Neural cell (in vitro differentiated cells): ENCODE results near the gene TXNL1. TPM values are rescaled to one million over a fixed set of nuclear protein-coding genes. Genes with fewer than 3 reads are reported as not detected.

Experiments
- H2AFZ ChIP-seq: fragments of 200-600, 300-800 bp; sonication (generic), shearing (Covaris generic); 2 replicates; pipeline ENCODE4 v1.6.0; 2014; ENCODE audit warnings: low read depth, mild to moderate bottlenecking, antibody characterized with exemption, low read length, moderate library complexity
- H3F3A ChIP-seq: fragments of 200-600 bp; shearing (Covaris generic); 2 replicates; pipeline ENCODE4 v1.6.1; 2016; ENCODE audit warnings: mild to moderate bottlenecking, moderate library complexity, mixed read lengths, antibody characterized with exemption, low read length; ENCODE audit not compliant: insufficient read depth, poor library complexity, severe bottlenecking
- H3K27ac ChIP-seq: fragments of 200-600, 300-800 bp; sonication (generic), shearing (Covaris generic); 2 replicates; pipeline ENCODE4 v1.5.1; 2014; ENCODE audit warnings: mild to moderate bottlenecking, low read length, moderate library complexity
- H3K27me3 ChIP-seq: fragments of 300-800, 200-600 bp; sonication (generic), shearing (Covaris generic); 2 replicates; pipeline ENCODE4 v1.6.0; 2014; ENCODE audit warnings: mild to moderate bottlenecking, low read depth, low read length, moderate library complexity; ENCODE audit not compliant: insufficient read depth
- H3K36me3 ChIP-seq: fragments of 300-800, 200-600 bp; sonication (generic), shearing (Covaris generic); 2 replicates; pipeline ENCODE4 v1.5.1; 2014; ENCODE audit warnings: mild to moderate bottlenecking, antibody characterized with exemption, low read length, moderate library complexity; ENCODE audit not compliant: insufficient read depth
- H3K4me2 ChIP-seq: fragments of 300-800, 200-600 bp; sonication (generic), shearing (Covaris generic); 2 replicates; pipeline ENCODE4 v1.6.0; 2014; ENCODE audit warnings: mild to moderate bottlenecking, low read length
- H3K4me3 ChIP-seq: fragments of 300-800, 200-600 bp; sonication (generic), shearing (Covaris generic); 2 replicates; pipeline ENCODE4 v1.5.1; 2014; ENCODE audit warnings: mild to moderate bottlenecking, low read length, moderate library complexity
- H3K79me2 ChIP-seq: fragments of 200-600 bp; shearing (Covaris generic); replicated peaks from 2 replicates; pipeline ENCODE4 v1.6.0; 2014; ENCODE audit warnings: mild to moderate bottlenecking, low read length, moderate library complexity; ENCODE audit not compliant: insufficient read depth
- H3K9ac ChIP-seq: fragments of 300-800, 200-600 bp; sonication (generic), shearing (Covaris generic); 2 replicates; pipeline ENCODE4 v1.6.1; 2016; ENCODE audit warnings: mild to moderate bottlenecking, low read length, mixed read lengths
- H3K9me2 ChIP-seq: fragments of 200-600 bp; shearing (Covaris generic); 2 replicates; pipeline ENCODE4 v1.6.1; 2016; ENCODE audit warnings: mild to moderate bottlenecking, low read length, mixed read lengths; ENCODE audit not compliant: insufficient read depth
- H3K9me3 ChIP-seq: fragments of 200-600, 300-800 bp; sonication (generic), shearing (Covaris generic); 2 replicates; pipeline ENCODE4 v1.6.1; 2016; ENCODE audit warnings: mild to moderate bottlenecking, mixed run types, low read length, moderate library complexity, mixed read lengths
- H4K20me1 ChIP-seq: fragments of 200-600 bp; shearing (Covaris generic); 2 replicates; pipeline ENCODE4 v1.6.1; 2016; ENCODE audit warnings: mild to moderate bottlenecking, mixed run types; ENCODE audit not compliant: insufficient read depth
- CTCF ChIP-seq: fragments of 450-650 bp; IDR thresholded peaks from 2 replicates; pipeline ENCODE4 v1.5.1; 2014; ENCODE audit warnings: antibody characterized with exemption, mild to moderate bottlenecking, moderate library complexity; ENCODE audit not compliant: poor library complexity, severe bottlenecking
- EP300 ChIP-seq: fragments of 450-650 bp; conservative IDR thresholded peaks from 2 replicates; pipeline ENCODE4 v1.6.1; 2014; ENCODE audit warnings: antibody characterized with exemption, mild to moderate bottlenecking, moderate library complexity; ENCODE audit not compliant: poor library complexity, severe bottlenecking
- EZH2 ChIP-seq: fragments of 200-600, 300-800 bp; shearing (Covaris generic), sonication (generic); IDR thresholded peaks from 2 replicates; pipeline ENCODE4 v1.6.1; 2014; ENCODE audit warnings: antibody characterized with exemption, low read length, borderline replicate concordance, mild to moderate bottlenecking; ENCODE audit not compliant: insufficient read depth, poor library complexity, severe bottlenecking
- MXI1 ChIP-seq: fragments of 450-650 bp; conservative IDR thresholded peaks from 2 replicates; pipeline ENCODE4 v1.6.1; 2014; ENCODE audit warnings: antibody characterized with exemption, mild to moderate bottlenecking; ENCODE audit not compliant: poor library complexity, severe bottlenecking
- POLR2AphosphoS5 ChIP-seq: IDR thresholded peaks from 2 replicates; pipeline ENCODE4 v1.6.1; 2012
- RAD21 ChIP-seq: fragments of 450-650 bp; conservative IDR thresholded peaks from 2 replicates; pipeline ENCODE4 v1.6.1; 2014; ENCODE audit warnings: antibody characterized with exemption, mild to moderate bottlenecking, moderate library complexity
- REST ChIP-seq: IDR thresholded peaks from 2 replicates; pipeline ENCODE4 v1.6.1; 2012; ENCODE audit warnings: borderline replicate concordance
- SMC3 ChIP-seq: fragments of 450-650 bp; conservative IDR thresholded peaks from 2 replicates; pipeline ENCODE4 v1.6.1; 2014; ENCODE audit warnings: antibody characterized with exemption, mild to moderate bottlenecking, moderate library complexity; ENCODE audit not compliant: poor library complexity
- TAF1 ChIP-seq: IDR thresholded peaks from 2 replicates; pipeline ENCODE4 v1.6.1; 2012; ENCODE audit warnings: low read depth
- polyA plus RNA-seq: library from polyadenylated mRNA; depleted of rRNA; stranded (reverse); fragments of >200 nt; gene quantifications from 2 replicates; pipeline ENCODE4 v1.2.3, GENCODE V29; 2014

Gene TXNL1
- polyA plus RNA-seq, 1 donor from 2014 or later: 84.7 TPM

- no peak overlapping the region for H3K27ac ChIP-seq
- no peak overlapping the region for H2AFZ ChIP-seq
- H3K9me3 ChIP-seq: no peaks in the 10 kb centered on the region
- H3K4me3 ChIP-seq: no peak overlapping the region
- H3K9ac ChIP-seq: no peak overlapping the region
- no peak for TF ChIP-seq POLR2AphosphoS5
- no peak for TF ChIP-seq CTCF
- TF ChIP-seq EZH2: no peak
- no peak for TF ChIP-seq REST
- no peak for TF ChIP-seq SMC3
- no peak for TF ChIP-seq TAF1
- no peak for TF ChIP-seq RAD21
- no peaks in the 10 kb centered on the region for H3K79me2 ChIP-seq
- no peaks in the 10 kb centered on the region for H3K36me3 ChIP-seq
- no peaks in the 10 kb centered on the region for H3K9me2 ChIP-seq
- no peaks in the 10 kb centered on the region for H3K27me3 ChIP-seq
- peaks cover 3% of the 10 kb centered on the region for H3F3A ChIP-seq
- no peak overlapping the region for H3K4me2 ChIP-seq
- no peaks in the 10 kb centered on the region for H4K20me1 ChIP-seq
Measured at GRCh38 chr18:56569416-56569815, 69.0 kb downstream of the TXNL1 start.

- TF ChIP-seq MXI1 (no peak), EZH2 (no peak), RAD21 (no peak), EP300 (no peak), REST (no peak), POLR2AphosphoS5 (no peak), CTCF (no peak), SMC3 (no peak), TAF1 (no peak)
- Histone ChIP-seq H3K27ac (no peak overlapping the region), H3K4me2 (no peak overlapping the region), H3K9me2 (no peaks in the 10 kb centered on the region), H2AFZ (no peak overlapping the region), H3K27me3 (no peaks in the 10 kb centered on the region), H3K9me3 (no peaks in the 10 kb centered on the region), H4K20me1 (no peaks in the 10 kb centered on the region), H3K79me2 (no peaks in the 10 kb centered on the region), H3K36me3 (no peaks in the 10 kb centered on the region), H3F3A (peaks cover 3% of the 10 kb centered on the region), H3K4me3 (no peak overlapping the region), H3K9ac (no peak overlapping the region)
Measured at GRCh38 chr18:56568986-56569385, 69.4 kb downstream of the TXNL1 start.
